CD4-positive, alpha-beta T cell treated with Interleukin-17A for 1 hour (primary cell): ENCODE data around the gene INAVA.

Experiments
- DNase-seq: peaks from one replicate; pipeline ENCODE4 v3.0.0-alpha.2; 2020

The INAVA gene, protein sequence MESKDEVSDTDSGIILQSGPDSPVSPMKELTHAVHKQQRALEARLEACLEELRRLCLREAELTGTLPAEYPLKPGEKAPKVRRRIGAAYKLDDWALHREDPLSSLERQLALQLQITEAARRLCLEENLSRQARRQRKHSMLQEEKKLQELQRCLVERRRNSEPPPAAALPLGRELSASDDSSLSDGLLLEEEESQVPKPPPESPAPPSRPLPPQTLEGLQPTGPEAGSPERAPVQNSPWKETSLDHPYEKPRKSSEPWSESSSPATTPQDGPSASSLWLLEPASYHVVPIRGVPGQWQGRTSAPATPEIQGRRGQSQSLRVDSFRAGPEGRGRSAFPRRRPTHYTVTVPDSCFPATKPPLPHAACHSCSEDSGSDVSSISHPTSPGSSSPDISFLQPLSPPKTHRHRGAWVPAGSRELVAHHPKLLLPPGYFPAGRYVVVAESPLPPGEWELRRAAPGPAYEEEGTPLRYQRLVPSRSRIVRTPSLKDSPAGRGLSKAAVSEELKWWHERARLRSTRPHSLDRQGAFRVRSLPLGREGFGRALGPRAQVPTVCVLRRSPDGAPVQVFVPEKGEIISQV

DNA sequence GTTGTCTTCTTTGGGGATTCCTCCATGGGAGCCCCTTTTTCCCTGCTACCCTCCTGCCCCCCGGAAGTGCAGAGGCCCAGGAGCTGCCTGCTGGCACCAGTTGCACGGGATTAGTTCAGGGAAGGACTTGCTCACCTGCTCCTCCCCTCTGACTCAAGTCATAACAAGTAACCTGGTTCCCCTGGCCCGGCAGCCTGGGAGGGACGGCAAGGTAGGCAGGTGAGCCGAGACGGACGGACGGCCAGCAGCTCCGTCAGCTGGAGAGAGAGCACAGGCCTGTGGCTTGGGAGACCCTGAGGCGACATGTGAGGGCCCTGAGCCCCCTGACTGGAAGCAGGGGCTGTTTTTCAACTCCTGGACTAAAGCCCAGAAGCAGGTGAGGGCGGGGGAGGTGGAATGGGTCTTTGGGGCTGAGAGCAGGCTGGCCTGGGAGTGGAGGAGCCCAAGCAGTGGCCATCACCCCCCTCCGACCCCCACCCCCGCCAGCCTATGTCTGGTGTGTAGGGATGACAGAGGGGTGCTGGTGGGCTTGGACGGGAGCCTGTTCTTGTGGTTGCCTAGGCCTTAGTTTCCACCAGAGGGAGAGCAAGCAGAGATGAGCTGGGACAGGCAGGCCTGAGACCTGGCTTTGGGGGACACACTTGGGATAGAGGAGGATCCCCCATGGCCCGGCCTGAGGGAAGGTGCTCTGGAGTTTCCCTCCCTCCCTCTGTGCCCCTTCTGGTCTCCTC, at the start of gene INAVA:
Gene INAVA (plus strand): TSS at position 189 of the 731 bp plus-strand sequence. CDS start 3,501 bp downstream, outside the sequence.
- no peak for DNase-seq

DNA sequence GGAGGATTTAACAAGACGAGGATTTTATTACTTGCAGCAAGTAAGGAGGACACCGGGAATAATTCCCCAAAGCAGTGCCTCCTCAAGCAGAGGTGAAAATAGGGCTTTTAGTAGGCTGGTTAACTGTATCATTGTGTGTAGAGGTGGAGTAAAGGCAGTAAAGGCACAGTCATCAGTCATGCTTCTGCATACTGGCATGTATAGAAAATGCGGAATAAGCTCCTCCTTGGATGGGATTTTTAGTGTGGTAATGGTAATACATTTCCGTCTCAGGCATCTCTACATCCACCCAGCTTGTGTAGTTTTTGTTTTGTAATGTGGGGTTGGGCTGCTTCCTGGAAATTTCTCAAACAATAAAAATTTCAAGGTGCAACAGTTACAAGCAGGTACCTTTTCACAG, 49.3 kb upstream of the INAVA start:
- DNase-seq, result no peak

DNA sequence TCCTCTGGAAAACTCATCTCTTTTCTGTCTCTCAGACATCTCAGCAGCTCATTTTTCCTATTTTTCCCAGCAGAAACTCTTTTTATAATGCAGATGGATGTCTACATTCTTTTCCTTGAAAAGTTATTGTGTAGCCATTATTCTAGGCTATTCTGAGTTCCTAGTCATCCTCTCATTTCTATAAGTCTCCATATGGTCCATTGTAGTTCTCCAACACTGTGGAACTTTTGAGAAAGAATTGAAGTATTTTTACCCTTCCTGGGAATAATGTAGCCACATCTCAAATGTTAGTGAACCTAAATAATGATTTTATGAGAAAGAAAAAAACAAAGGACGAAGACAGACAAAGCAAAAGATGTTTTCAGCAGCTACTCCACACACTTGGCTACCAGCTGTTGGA, 48.3 kb upstream of the INAVA start:
- no peak for DNase-seq

DNA sequence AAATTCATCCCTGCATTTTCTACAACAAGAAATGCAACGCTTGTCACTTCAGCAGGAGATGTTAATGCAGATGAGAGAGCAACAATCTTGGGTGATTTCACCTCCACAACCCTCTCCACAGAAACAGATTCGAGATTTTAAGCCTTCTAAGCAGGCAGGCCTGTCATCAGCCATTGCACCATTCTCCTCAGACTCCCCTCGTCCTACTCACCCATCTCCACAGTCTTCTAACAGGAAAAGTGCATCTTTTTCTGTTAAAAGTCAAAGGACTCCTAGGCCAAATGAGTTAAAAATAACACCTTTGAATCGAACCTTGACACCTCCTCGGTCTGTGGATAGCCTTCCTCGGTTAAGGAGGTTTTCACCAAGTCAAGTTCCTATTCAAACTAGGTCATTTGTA, 45.3 kb upstream of the INAVA start:
- DNase-seq, result no peak

DNA sequence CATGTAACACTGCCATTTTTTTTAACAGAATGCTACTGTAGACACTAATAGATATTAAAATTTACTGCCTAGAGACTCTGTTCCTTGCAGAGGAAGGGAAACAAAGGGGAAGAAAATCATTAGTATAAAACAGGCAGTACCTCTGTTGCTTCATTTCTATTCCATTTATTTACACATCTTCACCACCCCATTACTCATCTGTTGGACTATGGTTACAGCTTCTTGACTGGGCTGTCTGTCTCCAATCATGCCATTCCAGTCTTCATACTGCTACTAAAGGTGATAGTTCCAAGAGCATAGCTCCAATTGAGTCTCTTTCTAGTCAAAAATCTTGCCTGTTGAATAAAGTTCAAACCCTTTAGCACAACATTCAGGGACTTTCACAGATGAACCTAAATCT, 44.1 kb upstream of the INAVA start:
- DNase-seq, result no peak

- no peak for DNase-seq
These were observed 37.9 kb upstream of the INAVA start for GRCh38 chr1:200856716-200857357.

DNA sequence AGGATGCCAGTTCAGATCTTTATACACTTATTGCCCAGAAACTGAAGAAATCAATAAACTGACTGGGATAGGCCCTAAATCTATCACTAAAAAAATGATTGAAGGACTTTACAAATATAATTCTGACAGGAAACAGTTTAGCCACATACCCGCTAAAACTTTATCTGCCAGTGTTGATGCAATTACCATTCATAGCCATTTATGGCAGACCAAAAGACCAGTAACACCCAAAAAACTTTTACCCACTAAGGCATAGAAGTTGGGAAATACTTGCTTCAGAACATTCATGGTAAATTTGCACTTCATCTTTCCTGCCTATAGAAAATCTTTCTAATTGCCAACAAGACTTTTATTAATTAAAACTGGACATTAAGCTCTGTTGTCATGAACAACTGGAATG, 36.9 kb upstream of the INAVA start:
- DNase-seq, result no peak

DNA sequence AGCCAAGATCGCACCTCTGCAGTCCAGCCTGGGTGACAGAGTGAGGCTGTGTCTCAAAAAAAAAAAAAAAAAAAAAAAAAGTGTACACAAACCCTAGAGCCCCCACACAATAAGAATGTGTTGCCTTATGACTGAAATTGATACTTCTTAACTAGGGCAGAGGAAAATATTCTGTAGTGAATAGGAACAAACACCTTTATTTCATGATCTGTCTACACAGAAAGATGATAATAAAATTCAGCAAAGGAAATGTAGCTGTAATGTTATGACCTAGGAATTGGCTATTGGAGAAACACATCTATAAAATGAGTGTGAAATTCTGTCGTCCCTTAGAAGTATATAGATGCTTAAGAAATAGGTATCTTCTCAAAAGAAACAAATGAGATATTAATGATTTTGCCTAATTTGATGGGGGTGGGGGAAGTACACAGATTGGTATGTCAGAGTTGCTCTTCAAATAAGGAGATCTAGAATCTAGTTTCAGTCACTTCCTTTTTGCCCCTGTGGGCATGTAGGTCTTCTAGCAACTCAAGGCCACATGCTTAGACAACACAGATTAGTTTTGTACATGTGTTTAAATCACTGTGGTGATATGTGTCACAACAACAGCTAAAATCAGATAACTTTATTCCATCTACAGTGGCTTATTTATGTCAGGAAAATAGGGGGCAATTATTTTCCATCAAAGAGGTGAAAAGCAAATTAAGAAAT, 32.6 kb upstream of the INAVA start:
- peak; percentile 63 for DNase-seq

DNA sequence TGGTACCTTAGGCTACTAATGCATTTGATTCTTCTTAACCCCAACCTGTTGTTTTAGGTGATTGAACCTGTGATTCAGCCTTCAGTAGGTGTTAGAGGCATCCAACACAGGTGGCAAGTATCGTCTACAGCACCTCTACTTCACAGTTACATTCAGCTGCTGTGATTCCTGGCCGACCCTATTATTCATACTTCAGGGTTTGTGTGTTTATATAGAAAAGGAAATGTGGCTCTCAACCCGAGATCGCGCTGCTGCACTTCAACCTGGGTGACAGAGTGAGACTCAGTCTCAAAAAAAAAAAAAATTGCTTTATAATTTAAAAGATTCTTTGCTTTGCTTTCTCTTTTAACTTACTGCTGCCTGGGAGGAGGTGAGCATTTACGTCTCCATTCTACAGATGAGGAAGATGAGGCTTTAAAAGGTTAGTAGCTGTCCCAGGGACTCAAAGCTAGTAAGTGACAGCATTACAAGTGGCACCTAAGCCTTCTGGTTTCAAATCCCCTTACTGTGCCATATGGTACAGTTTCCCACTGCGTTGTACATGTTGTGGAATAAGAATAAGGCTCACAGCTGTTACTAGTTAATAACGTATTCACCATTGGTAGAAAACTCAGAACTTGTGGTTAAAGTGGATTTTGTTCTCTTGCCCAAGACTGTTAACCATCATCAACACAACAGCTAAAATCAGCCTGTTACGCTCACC, 31.8 kb upstream of the INAVA start:
- peak; percentile 44 for DNase-seq

DNA sequence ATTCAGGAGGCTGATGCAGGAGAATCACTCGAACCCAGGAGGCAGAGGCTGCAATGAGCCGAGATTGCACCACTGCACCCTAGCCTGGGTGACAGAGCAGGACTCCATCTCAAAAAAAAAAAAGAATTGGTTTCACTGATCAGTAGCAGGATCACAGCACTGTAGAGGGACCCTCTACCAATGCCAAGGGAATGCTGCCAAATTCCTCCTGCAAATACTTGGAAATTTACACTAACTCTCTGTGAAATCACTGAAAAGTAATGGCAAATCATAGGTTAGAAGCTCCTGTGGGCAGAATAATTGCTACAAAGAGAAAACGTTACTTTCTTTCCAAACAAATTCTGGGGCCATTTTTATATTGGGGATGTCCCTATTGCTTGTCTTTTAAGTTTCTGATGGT, 28.6 kb upstream of the INAVA start:
- no peak for DNase-seq

GRCh38 chr1:200866521-200866920, 28.2 kb upstream of the INAVA start:
- peak; percentile 26 for DNase-seq

DNA sequence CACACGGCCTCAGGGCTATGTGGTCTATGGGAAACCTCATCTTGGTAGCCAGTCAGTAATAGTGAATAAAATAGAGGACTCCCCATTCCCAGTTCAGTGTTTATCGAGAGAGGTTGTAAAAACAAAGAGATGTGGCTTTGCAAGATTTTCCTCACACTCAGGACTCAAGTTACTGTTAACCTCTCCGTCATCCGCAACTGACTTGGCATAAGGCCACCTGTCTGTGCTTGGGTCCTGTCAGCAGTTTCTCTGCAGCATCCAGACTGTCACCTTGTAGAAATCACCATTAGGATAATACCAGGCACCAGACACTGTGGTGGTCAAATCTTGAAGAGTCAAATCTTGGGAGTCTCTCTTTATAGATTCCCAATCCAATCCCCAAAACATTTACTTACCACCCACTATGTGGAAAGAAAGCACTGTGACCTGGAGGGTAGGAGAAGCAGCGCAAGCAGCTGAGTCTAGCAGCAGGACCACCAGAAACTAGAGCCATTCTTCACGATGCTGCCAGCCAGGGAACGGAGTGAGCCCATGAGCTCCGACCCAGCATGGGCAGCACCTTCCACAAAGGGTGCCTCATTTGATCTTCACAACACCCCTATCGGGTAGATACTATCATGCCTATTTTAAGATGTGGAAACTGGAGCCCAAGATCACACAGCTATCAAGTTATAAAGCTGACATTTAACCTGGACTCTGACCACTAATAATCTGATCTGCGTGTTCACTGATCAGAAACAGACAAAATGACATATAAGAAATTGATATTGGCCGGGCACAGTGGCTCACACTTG, 27.5 kb upstream of the INAVA start:
- DNase-seq, result no peak

DNA sequence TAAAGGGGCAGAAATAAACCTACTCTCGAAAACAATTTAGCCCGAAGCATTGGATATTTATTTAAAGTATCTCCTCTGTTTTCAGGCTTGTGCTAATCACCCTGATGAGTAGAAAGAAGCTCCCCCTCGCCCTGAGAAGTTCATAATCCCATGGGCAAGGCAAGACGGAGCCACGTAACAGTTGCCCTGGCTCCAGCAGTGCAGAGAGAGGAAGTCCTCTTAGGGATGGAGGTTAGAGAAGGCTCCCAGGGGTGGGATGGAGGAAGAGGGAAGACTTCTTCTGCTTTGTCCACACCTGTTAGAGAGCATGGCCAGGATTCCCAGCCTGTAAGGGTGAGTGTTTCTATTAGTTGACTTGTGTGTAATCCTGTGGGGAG, 25.3 kb upstream of the INAVA start:
- no peak for DNase-seq

DNA sequence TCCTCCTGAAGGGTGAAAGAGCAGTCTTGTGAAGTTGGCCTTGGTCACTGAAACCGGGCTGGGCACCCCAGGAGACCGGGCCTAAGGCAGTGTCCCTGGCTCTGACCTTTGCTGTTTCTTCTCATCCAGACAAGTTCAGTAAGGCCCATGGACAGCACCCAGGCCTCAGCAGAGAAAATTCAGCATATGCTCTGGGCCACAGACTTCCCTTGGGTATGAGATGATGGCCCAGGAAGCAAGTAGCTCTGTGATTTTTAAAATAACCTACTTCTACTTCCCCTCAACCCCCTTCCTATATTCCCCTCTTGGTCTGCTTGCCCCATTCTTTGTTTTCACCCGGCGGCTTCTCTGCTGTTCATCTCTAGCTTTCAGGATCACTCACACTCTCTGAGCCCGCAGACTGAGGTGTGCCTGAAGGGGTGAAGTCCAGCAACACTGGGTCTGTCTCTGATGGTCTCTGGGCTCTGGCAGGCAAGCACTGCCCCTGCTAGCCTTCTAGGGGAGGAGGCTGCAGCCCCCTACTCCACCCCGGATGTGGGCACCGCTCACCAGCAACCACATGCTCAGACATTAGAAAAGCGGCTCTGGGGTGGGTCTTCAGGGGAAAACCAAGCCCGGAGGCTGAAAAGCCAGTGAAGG, 24.8 kb upstream of the INAVA start:
- DNase-seq, result peak; percentile 54

- DNase-seq, result no peak
These were observed 22.1 kb upstream of the INAVA start, which contains the start of gene GPR25 for GRCh38 chr1:200872446-200873115. Gene GPR25, plus strand, starts transcription at chr1:200872981. Its CDS starts 57 bp downstream, at chr1:200873038.

DNA sequence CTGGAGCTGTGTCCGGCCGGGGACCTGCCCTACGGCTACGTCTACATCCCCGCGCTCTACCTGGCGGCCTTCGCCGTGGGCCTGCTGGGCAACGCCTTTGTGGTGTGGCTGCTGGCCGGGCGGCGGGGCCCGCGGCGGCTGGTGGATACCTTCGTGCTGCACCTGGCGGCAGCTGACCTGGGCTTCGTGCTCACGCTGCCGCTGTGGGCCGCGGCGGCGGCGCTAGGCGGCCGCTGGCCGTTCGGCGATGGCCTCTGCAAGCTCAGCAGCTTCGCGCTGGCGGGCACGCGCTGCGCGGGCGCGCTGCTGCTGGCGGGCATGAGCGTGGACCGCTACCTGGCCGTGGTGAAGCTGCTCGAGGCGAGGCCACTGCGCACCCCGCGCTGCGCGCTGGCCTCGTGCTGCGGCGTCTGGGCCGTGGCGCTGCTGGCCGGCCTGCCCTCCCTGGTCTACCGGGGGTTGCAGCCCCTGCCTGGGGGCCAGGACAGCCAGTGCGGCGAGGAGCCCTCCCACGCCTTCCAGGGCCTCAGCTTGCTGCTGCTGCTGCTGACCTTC, 21.5 kb upstream of the INAVA start:
- no peak for DNase-seq

- no peak for DNase-seq
These were observed 20.9 kb upstream of the INAVA start for GRCh38 chr1:200873671-200874397.

DNA sequence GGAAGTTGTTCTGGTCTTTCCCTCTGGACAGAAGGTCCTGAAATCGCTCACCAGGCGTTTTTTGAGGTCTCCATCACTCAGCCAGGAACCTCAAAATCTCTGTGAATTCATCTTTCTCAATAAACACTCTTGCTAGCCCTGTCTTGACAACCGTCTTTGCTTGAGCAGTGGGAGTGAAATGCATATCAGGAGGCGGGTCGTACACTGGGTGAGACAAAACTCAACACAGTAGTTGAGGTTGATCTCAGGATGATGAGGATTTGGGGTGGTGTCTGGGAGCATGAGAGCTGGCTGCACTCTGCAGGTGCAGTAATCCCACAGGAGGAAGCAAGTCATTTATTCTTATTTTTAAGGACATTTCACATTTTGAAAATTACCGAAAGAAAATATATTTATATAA, 20.0 kb upstream of the INAVA start:
- no peak for DNase-seq

DNA sequence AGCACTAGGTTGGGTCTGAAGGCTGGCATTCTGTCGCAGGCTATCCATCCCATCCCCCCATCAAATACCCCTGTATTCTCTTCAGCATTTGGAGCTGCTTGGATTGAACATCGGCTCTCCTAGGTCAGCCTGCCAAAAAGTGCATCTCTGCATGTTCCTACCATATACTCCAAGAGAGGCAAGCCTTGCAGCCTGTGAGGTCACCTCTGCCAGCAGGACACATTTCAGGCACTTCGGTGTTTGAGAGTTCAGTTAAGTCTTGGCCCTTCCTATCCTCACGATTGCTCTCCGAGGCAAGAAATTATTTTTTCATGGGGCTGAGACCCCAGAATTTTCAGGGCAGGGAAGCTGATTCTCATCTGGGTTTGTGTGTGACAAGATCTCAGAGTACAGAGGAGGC, 19.3 kb upstream of the INAVA start:
- no peak for DNase-seq
